ENCODE data around the gene STX8. TPM values are rescaled to one million over a fixed set of nuclear protein-coding genes. Genes with fewer than 3 reads are reported as not detected.

Gene STX8
- polyA plus RNA-seq, 1 of the 3 experiments (the other 2 are of a cell fraction) = 51.3 TPM

DNA sequence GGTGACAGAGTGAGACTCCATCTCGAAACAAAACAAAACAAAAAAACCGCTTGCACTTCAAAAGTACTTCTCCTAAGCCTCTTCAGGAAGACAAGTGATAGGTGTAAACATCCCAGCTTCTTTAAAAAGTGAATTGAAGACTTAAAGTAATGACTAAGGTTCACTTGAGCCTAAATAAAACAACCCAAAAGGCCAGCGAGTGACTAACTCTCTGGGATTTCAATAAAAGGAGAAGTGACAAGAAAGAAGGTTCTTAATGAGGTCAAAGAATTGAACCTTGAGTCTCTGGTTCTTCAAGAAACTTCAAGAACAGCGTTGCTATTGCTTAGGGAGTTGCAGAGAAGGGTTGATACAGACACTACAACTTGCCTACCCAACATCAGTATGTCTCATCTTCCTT lies 42.2 kb downstream of the STX8 start (continued):
- TF ChIP-seq RAD21 (IDR thresholded peaks at IDR 0.05; ENCODE audit: low read length) = no peak
- TF ChIP-seq FOXJ3 (CRISPR knock-in tag; IDR thresholded peaks at IDR 0.05) = no peak
- TF ChIP-seq SIN3A (IDR thresholded peaks at IDR 0.05; ENCODE audit: borderline replicate concordance, low read depth, low read length) = no peak
- no peak for TF ChIP-seq JUND (IDR thresholded peaks at IDR 0.05)
- no peak for TF ChIP-seq FOXM1 (IDR thresholded peaks at IDR 0.05; ENCODE audit: low read depth)
- TF ChIP-seq POLR2AphosphoS5 (IDR thresholded peaks at IDR 0.05; ENCODE audit: low read depth, low read length) = no peak
- no peak for TF ChIP-seq MEF2A (IDR thresholded peaks at IDR 0.05; ENCODE audit: borderline replicate concordance, low read depth)

DNA sequence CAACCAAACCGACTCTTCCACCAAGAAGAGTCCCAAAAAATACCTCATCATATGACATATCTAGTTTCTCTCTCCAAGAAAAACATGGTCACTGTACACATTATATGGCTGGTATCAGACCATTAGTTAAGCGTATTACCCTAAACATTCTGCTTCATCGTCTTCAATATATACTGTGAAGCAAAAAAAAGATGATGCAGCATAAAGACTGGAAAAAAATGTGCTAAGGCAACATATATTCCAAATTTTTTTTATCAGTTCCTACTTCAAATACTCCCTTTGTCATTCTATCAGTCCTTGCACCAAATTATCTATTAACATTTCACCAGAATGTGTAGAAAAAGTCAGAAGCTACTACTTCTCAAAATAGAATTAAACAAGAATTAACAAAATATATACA lies 42.9 kb downstream of the STX8 start:
- 95% methylated on average over 3 of the region's 3 CpGs for WGBS (ENCODE audit: low lambda C conversion rate)
- H3K9ac ChIP-seq = no peak overlapping the region
- no peak overlapping the region for H2AFZ ChIP-seq (ENCODE audit: low read depth)
- CTCF ChIA-PET = interaction anchor here (1.2 to 1.5 kb wide), 2 partner anchors 12 to 644 kb away, joined by 3 read pairs; no protein-coding TSS in a partner anchor
- H4K20me1 ChIP-seq (ENCODE audit: insufficient read depth) = no peaks in the 10 kb centered on the region
- DNase-seq = no peak
- H3K79me2 ChIP-seq (ENCODE audit: insufficient read depth) = no peaks in the 10 kb centered on the region
- H3K27ac ChIP-seq (ENCODE audit: low read depth in 2 of 2, low read length in 1 of 2) = no peak overlapping the region
- H3K9me2 ChIP-seq = no peaks in the 10 kb centered on the region
- H3F3A ChIP-seq (replicated peaks; ENCODE audit: insufficient read depth) = no peaks in the 10 kb centered on the region
- H3K27me3 ChIP-seq (ENCODE audit: insufficient read depth) = no peaks in the 10 kb centered on the region
- no peaks in the 10 kb centered on the region for H3K9me3 ChIP-seq
- no peaks in the 10 kb centered on the region for H3K4me1 ChIP-seq (ENCODE audit: control insufficient read depth in 1 of 2, insufficient read depth in 2 of 2, low read depth in 1 of 2, low read length in 1 of 2)
- no peaks in the 10 kb centered on the region for H3K36me3 ChIP-seq (replicated peaks in 1 of 2; ENCODE audit: control insufficient read depth in 1 of 2, insufficient read depth in 2 of 2, low read length in 1 of 2)
- no peak overlapping the region for H3K4me3 ChIP-seq (ENCODE audit: low read depth in 2 of 2, low read length in 1 of 2)
- TF ChIP-seq RXRA (IDR thresholded peaks at IDR 0.05; ENCODE audit: borderline replicate concordance, low read depth) (no peak), GABPA (IDR thresholded peaks at IDR 0.05; ENCODE audit: low read depth) (no peak), RAD21 (IDR thresholded peaks at IDR 0.05; ENCODE audit: low read length) (no peak), CHD2 (IDR thresholded peaks at IDR 0.05; ENCODE audit: low read length, partially characterized antibody) (no peak), MEF2A (IDR thresholded peaks at IDR 0.05; ENCODE audit: borderline replicate concordance, low read depth) (no peak), GATA2 (CRISPR knock-in tag; IDR thresholded peaks at IDR 0.05) (no peak)
- TF ChIP-seq, protein P1, sequence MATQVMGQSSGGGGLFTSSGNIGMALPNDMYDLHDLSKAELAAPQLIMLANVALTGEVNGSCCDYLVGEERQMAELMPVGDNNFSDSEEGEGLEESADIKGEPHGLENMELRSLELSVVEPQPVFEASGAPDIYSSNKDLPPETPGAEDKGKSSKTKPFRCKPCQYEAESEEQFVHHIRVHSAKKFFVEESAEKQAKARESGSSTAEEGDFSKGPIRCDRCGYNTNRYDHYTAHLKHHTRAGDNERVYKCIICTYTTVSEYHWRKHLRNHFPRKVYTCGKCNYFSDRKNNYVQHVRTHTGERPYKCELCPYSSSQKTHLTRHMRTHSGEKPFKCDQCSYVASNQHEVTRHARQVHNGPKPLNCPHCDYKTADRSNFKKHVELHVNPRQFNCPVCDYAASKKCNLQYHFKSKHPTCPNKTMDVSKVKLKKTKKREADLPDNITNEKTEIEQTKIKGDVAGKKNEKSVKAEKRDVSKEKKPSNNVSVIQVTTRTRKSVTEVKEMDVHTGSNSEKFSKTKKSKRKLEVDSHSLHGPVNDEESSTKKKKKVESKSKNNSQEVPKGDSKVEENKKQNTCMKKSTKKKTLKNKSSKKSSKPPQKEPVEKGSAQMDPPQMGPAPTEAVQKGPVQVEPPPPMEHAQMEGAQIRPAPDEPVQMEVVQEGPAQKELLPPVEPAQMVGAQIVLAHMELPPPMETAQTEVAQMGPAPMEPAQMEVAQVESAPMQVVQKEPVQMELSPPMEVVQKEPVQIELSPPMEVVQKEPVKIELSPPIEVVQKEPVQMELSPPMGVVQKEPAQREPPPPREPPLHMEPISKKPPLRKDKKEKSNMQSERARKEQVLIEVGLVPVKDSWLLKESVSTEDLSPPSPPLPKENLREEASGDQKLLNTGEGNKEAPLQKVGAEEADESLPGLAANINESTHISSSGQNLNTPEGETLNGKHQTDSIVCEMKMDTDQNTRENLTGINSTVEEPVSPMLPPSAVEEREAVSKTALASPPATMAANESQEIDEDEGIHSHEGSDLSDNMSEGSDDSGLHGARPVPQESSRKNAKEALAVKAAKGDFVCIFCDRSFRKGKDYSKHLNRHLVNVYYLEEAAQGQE (IDR thresholded peaks at IDR 0.05; ENCODE audit: low read depth, low read length) = no peak
- POLR2A ChIA-PET = no interaction called here
- H3K4me2 ChIP-seq = no peak overlapping the region

DNA sequence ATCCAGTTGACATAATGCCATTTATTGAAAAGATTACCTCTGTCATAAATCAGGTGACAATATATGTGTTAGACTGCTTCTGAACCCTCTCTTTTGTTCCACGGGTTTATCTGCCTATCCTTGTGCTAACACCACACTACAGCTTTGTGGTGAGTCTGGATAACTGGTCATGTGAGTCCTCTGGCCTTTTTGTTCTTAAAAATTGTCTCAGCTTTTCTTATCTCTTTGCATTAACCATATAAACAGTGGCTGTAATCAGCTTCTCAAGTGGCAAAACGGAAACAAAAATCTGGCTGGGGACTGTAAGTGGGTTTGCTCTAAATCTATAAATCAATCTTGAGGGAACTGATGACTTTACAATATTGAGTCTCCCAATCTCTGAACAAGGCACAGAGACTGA lies 44.6 kb downstream of the STX8 start:
- 81% methylated on average over 2 of the region's 2 CpGs for WGBS (ENCODE audit: low lambda C conversion rate)
- Histone ChIP-seq H3K4me3 (ENCODE audit: low read depth in 2 of 2, low read length in 1 of 2) (no peak overlapping the region), H3F3A (replicated peaks; ENCODE audit: insufficient read depth) (no peaks in the 10 kb centered on the region), H3K36me3 (replicated peaks in 1 of 2; ENCODE audit: control insufficient read depth in 1 of 2, insufficient read depth in 2 of 2, low read length in 1 of 2) (no peaks in the 10 kb centered on the region), H3K4me2 (no peak overlapping the region), H4K20me1 (ENCODE audit: insufficient read depth) (no peaks in the 10 kb centered on the region), H3K4me1 (ENCODE audit: control insufficient read depth in 1 of 2, insufficient read depth in 2 of 2, low read depth in 1 of 2, low read length in 1 of 2) (no peaks in the 10 kb centered on the region), H3K9me2 (no peaks in the 10 kb centered on the region), H3K27ac (ENCODE audit: low read depth in 2 of 2, low read length in 1 of 2) (no peak overlapping the region), H3K27me3 (ENCODE audit: insufficient read depth) (no peaks in the 10 kb centered on the region), H3K79me2 (ENCODE audit: insufficient read depth) (no peaks in the 10 kb centered on the region), H3K9me3 (no peaks in the 10 kb centered on the region), H2AFZ (ENCODE audit: low read depth) (no peak overlapping the region), H3K9ac (no peak overlapping the region)
- ChIA-PET CTCF (interaction anchor here (1.2 to 1.5 kb wide), 3 partner anchors 9 to 642 kb away, joined by 3 to 5 read pairs (median 3); no protein-coding TSS in a partner anchor), POLR2A (no interaction called here)
- DNase-seq = no peak
- TF ChIP-seq GABPA (IDR thresholded peaks at IDR 0.05; ENCODE audit: low read depth) (no peak), NRF1 (IDR thresholded peaks at IDR 0.05; ENCODE audit: low read depth, low read length) (no peak), CHD2 (IDR thresholded peaks at IDR 0.05; ENCODE audit: low read length, partially characterized antibody) (no peak), SMC3 (IDR thresholded peaks at IDR 0.05; ENCODE audit: low read depth, low read length) (no peak), EZH2phosphoT487 (IDR thresholded peaks at IDR 0.05; ENCODE audit: borderline replicate concordance, low read depth) (no peak), FOSL2 (IDR thresholded peaks at IDR 0.05; ENCODE audit: borderline replicate concordance, low read depth) (no peak), SIN3A (IDR thresholded peaks at IDR 0.05; ENCODE audit: borderline replicate concordance, low read depth, low read length) (no peak), PBX3 (IDR thresholded peaks at IDR 0.05) (no peak), RFX5 (IDR thresholded peaks at IDR 0.05; ENCODE audit: low read length) (no peak), FOXJ3 (CRISPR knock-in tag; IDR thresholded peaks at IDR 0.05) (no peak), USF1 (IDR thresholded peaks at IDR 0.05; ENCODE audit: borderline replicate concordance, low read depth) (no peak), RCOR1 (IDR thresholded peaks at IDR 0.05; ENCODE audit: low read length) (no peak)

All from SK-N-SH (cell line).